Transverse colon (tissue), 3 donors: ENCODE measurements around the gene GZMM.

ENCODE experiments used
- CTCF ChIP-seq, 5 experiments: fragments of 200-600 bp in 3 of 5; fragments of 450-650 bp in 2 of 5; sonication (generic) in 3 of 5; IDR thresholded peaks; 1 replicate in 2 of 5; 2 replicates in 3 of 5; pipeline ENCODE4 v1.5.1; 2016 to 2017; ENCODE audit warnings: antibody characterized with exemption in 5 of 5, inconsistent platforms in 3 of 5, mild to moderate bottlenecking in 2 of 5, moderate library complexity in 1 of 5
- EP300 ChIP-seq: sonication (generic); formaldehyde crosslinking; IDR thresholded peaks from one replicate; pipeline ENCODE4 v1.6.1; 2017; ENCODE audit warnings: antibody characterized with exemption, low read depth
- POLR2A ChIP-seq: fragments of 450-650 bp; IDR thresholded peaks from one replicate; pipeline ENCODE4 v1.6.1; 2016; ENCODE audit warnings: antibody characterized with exemption, mild to moderate bottlenecking, moderate library complexity

DNA sequence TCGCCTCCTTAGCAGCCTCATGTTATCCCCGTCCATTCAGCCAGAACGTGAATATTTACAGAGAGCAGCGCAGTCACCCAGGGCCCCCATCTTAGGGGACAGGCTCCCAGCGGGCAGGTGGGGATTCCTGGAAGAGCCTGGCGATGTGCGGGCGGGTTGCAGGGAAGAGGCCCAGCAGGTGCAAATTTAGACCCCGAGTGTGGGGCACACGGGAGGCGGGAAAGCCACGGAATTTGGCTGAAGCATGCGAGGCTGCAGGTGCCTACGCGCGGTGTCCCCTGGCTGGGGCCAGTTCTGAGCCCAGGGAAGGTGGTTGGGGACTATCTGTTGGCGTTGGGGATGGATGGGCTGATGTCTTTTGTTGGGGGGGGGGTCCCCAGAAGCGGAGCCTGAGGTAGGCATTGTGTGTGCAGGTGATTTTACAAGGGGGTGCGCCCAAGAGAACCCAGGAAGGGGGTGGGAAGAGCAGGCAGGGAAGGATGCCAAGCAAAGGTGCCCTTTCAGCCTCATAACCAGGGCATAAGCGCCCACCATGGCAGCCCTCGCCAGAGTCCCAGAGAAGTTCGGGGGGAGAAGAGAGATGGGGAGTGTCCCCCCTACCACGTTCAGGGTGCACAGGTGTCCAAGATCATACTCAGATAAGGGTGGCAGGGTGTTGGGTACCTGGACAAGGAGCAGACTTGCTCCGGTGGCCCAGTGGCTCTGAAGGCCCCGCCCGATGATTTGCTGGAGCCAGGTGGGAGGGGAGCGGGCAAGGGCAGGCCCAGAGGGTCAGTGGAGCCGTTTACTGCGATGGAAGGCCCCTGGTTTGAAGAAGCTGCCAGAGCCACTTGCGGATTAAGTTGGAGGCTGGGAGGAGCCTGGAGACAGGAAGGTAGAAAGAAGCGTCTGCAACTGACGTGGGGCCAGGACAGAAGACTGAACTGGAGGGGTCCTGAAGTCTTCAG is 35.4 kb upstream of the GZMM start:
- no peak for TF ChIP-seq CTCF (IDR thresholded peaks at IDR 0.05)
- no peak for TF ChIP-seq EP300
- no peak for TF ChIP-seq POLR2A
